GM12878 (cell line): ENCODE measurements around the gene NRG3. TPM values are rescaled to one million over a fixed set of nuclear protein-coding genes. Genes with fewer than 3 reads are reported as not detected.

ENCODE experiments used
- ATAC-seq: fragments of 200-7000 bp; cut with Tn5 transposase; 3 replicates; pipeline ENCODE4 v1.9.1; 2020; ENCODE audit warnings: mild to moderate bottlenecking, moderate library complexity
- BruUV-seq: library from RNA; stranded (reverse); fragments of 400-500 nt; replicated peaks from 2 replicates; lab custom pipeline; 2021; lab: Mats Ljungman, UMichigan
- CTCF ChIA-PET: fragments of 300-600 bp; sonication (Branson Sonifier 250); formaldehyde crosslinking; extraction: SDS; loops from one replicate; lab custom pipeline; 2021; ENCODE audit warnings: inconsistent platforms; lab: Yijun Ruan, JAX
- POLR2A ChIA-PET: fragments of 350-600 bp; formaldehyde crosslinking; extraction: SDS; loops from one replicate; lab custom pipeline; 2021; ENCODE audit warnings: inconsistent platforms; lab: Charles Lee
- RAD21 ChIA-PET: fragments of 300-600 bp; sonication (Branson Sonifier 250); formaldehyde crosslinking; loops from one replicate; lab custom pipeline; 2023; ENCODE audit warnings: antibody characterized with exemption; ENCODE audit not compliant: unreplicated experiment; lab: Charles Lee
- SMC1A ChIA-PET: fragments of 300-600 bp; sonication (Branson Sonifier 250); formaldehyde crosslinking; loops from one replicate; lab custom pipeline; 2023; ENCODE audit not compliant: unreplicated experiment, uncharacterized antibody; lab: Charles Lee
- DNase-seq: peaks from one replicate; pipeline ENCODE4 v3.0.0-alpha.2; 2011; ENCODE audit warnings: low read depth, low spot score
- FAIRE-seq: peaks from 3 replicates; lab custom pipeline; 2011; peaks lifted over from hg19 to GRCh38; lab: Jason Lieb, UNC
- H2AFZ ChIP-seq: 2 replicates; pipeline ENCODE4 v1.6.0; 2011; ENCODE audit warnings: low read depth, low read length, control low read depth; ENCODE audit not compliant: control insufficient read depth
- H3K27ac ChIP-seq: 2 replicates; pipeline ENCODE4 v1.5.1; 2011; ENCODE audit warnings: control low read depth; ENCODE audit not compliant: control insufficient read depth, insufficient read depth
- H3K27me3 ChIP-seq, 2 experiments: replicated peaks in 1 of 2; 2 replicates each; pipeline versions ENCODE4 v1.6.0 to v1.6.1; 2011; ENCODE audit warnings: low read length in 1 of 2; ENCODE audit not compliant: control insufficient read depth in 2 of 2, insufficient read depth in 2 of 2
- H3K36me3 ChIP-seq, 2 experiments: 2 replicates each; pipeline ENCODE4 v1.5.1; 2011; ENCODE audit warnings: low read length in 1 of 2; ENCODE audit not compliant: control insufficient read depth in 2 of 2, insufficient read depth in 2 of 2
- H3K4me1 ChIP-seq: 2 replicates; pipeline ENCODE4 v1.6.1; 2011; ENCODE audit warnings: mild to moderate bottlenecking, low read length, moderate library complexity, mixed read lengths; ENCODE audit not compliant: control insufficient read depth, insufficient read depth
- H3K4me2 ChIP-seq: 2 replicates; pipeline ENCODE4 v1.6.0; 2011; ENCODE audit warnings: control low read depth; ENCODE audit not compliant: control insufficient read depth, insufficient read depth
- H3K4me3 ChIP-seq: fragments of 200-600 bp; sonication (generic); 2 replicates; pipeline ENCODE4 v1.5.1; 2016
- H3K79me2 ChIP-seq: 2 replicates; pipeline ENCODE4 v1.6.0; 2011; ENCODE audit warnings: low read length; ENCODE audit not compliant: control insufficient read depth, insufficient read depth
- H3K9ac ChIP-seq: 2 replicates; pipeline ENCODE4 v1.8.0; 2011; ENCODE audit warnings: low read length, control low read depth, mixed read lengths; ENCODE audit not compliant: control insufficient read depth, insufficient read depth
- H3K9me3 ChIP-seq: replicated peaks from 3 replicates; pipeline ENCODE4 v1.5.1; 2011; ENCODE audit warnings: mild to moderate bottlenecking, low read length; ENCODE audit not compliant: control insufficient read depth, insufficient read depth
- H4K20me1 ChIP-seq: 2 replicates; pipeline ENCODE4 v1.6.0; 2011; ENCODE audit not compliant: control insufficient read depth, insufficient read depth
- CREM ChIP-seq: IDR thresholded peaks from 2 replicates; pipeline ENCODE4 v1.6.1; 2014; ENCODE audit warnings: antibody characterized with exemption, low read depth
- SMC3 ChIP-seq: IDR thresholded peaks from 2 replicates; pipeline ENCODE4 v1.6.1; 2011; ENCODE audit warnings: low read length, improper control_type of control experiment, borderline replicate concordance
- TCF7 ChIP-seq: IDR thresholded peaks from 2 replicates; pipeline ENCODE4 v1.6.1; 2014; ENCODE audit warnings: antibody characterized with exemption, borderline replicate concordance
- USF1 ChIP-seq: IDR thresholded peaks from 2 replicates; pipeline ENCODE4 v1.6.1; 2011; ENCODE audit warnings: borderline replicate concordance, low read depth, mild to moderate bottlenecking, moderate library complexity, mixed read lengths, low read length; ENCODE audit not compliant: insufficient read depth; ENCODE audit errors: extremely low read length
- ZSCAN29 ChIP-seq: fragments of 450-650 bp; IDR thresholded peaks from 2 replicates; pipeline ENCODE4 v1.6.1; 2017; ENCODE audit warnings: mild to moderate bottlenecking, moderate library complexity
- WGBS: methylation state at CpG from one replicate; pipeline ENCODE4 v1.1.6; 2016; ENCODE audit warnings: low lambda C conversion rate; ENCODE audit not compliant: insufficient replicate concordance, insufficient coverage; ENCODE audit errors: missing lambda C conversion rate; 5-methylcytosine and 5-hydroxymethylcytosine counted together
- in situ Hi-C: fragments of 300-500 bp; cut with MboI; formaldehyde crosslinking; loops from 9 replicates; pipeline ENCODE4 v1.14.3; 2018; ENCODE audit warnings: mixed read lengths
- intact Hi-C: fragments of 100-400 bp; cut with micrococcal nuclease; formaldehyde crosslinking; loops from one replicate; pipeline ENCODE4 v1.14.2; 2022; ENCODE audit not compliant: unreplicated experiment
- polyA plus RNA-seq, 11 experiments: library from polyadenylated mRNA; depleted of rRNA in 4 of 11; unstranded in 6 of 11; stranded (reverse) in 5 of 11; fragments of >200 nt; fragmentation: Nextera tagmentation in 4 of 11; fragmentation: Illumina TruSeq in 1 of 11; extraction: Ambion mirVana in 4 of 11; extraction: Trizol in 1 of 11; gene quantifications; 1 replicate in 1 of 11; 2 replicates in 10 of 11; pipeline versions ENCODE4 v1.2.1 to v1.2.3, GENCODE V29; 2011 to 2016; ENCODE audit warnings: inconsistent platforms in 2 of 11, missing spikeins in 2 of 11, low read depth in 1 of 11
- total RNA-seq, 4 experiments: library from RNA; depleted of rRNA in 3 of 4; stranded (reverse); fragments of >200 nt in 3 of 4; fragmentation: Illumina TruSeq in 1 of 4; extraction: Trizol in 1 of 4; gene quantifications; 2 replicates each; pipeline versions ENCODE4 v1.2.1 to v1.2.3, GENCODE V29; 2013 to 2021

The NRG3 gene
- total and polyA plus RNA-seq, 10 of the 15 experiments (the other 5 are each of a cell fraction or from before 2014, with no cell fraction given): 0.03 to 0.41 (median 0.17) TPM; not detected in 3

GRCh38 chr10:82924711-82925110, 1049.7 kb downstream of the NRG3 start:
- CTCF ChIA-PET: interaction anchor here (0.6 to 4.6 kb wide), 9 partner anchors 8 to 1252 kb away, joined by 3 to 22 read pairs (median 4); no protein-coding TSS in a partner anchor
- intact Hi-C loops: loop anchor here (1.0 to 10.0 kb wide), 2 partner anchors 9 to 1250 kb away; partner anchors contain the start of gene GPR15LG
- SMC1A ChIA-PET: interaction anchor here (0.9 to 4.6 kb wide), 7 partner anchors 9 to 44 kb away, joined by 3 to 46 read pairs (median 7); no protein-coding TSS in a partner anchor
- DNase-seq (no peak), FAIRE-seq (no peak), ATAC-seq (no peak)
- Histone ChIP-seq H3K27me3 (no peaks in the 10 kb centered on the region), H3K79me2 (no peaks in the 10 kb centered on the region), H3K4me2 (no peak overlapping the region), H3K4me1 (peaks cover 16% of the 10 kb centered on the region), H4K20me1 (no peaks in the 10 kb centered on the region), H2AFZ (no peak overlapping the region), H3K9me3 (no peaks in the 10 kb centered on the region; the same call in 2 of the 3 replicates), H3K36me3 (no peaks in the 10 kb centered on the region), H3K27ac (no peak overlapping the region), H3K9ac (no peak overlapping the region), H3K4me3 (no peak overlapping the region)
- BruUV-seq: no TSS peak
- POLR2A ChIA-PET: interaction anchor here (1.1 to 3.1 kb wide), 2 partner anchors 10 to 14 kb away, joined by 3 to 15 read pairs; no protein-coding TSS in a partner anchor
- RAD21 ChIA-PET: interaction anchor here (1.0 to 4.6 kb wide), 4 partner anchors 10 to 42 kb away, joined by 3 to 40 read pairs (median 6); no protein-coding TSS in a partner anchor
- WGBS: 0% methylated on average over 1 of the region's 1 CpG
- TF ChIP-seq USF1 (no peak), CREM (no peak), ZSCAN29 (no peak), TCF7 (no peak), SMC3 (no peak)
- in situ Hi-C loops: no loop called here
